Measurements from ENCODE around the gene KAZN.

Gene KAZN

DNA sequence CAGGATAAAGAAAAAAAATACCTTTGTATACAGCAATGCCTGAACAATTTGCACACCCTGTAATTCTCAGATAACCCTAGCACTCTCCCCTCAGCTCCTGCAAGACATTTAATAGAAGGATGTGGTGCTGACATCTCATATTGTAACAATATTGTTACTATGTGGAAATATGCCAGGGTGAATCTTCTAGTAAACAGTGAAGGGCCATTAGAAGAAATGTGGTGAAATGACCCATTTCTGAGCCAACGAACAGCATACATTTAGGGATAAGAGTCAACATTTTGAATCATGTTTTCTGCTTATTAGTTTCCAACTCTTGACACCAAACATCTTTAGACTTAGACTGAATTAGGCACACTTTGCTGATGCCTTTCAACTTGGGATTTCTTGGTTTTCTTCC, 188.2 kb downstream of the KAZN start:
- TF ChIP-seq, protein P1, sequence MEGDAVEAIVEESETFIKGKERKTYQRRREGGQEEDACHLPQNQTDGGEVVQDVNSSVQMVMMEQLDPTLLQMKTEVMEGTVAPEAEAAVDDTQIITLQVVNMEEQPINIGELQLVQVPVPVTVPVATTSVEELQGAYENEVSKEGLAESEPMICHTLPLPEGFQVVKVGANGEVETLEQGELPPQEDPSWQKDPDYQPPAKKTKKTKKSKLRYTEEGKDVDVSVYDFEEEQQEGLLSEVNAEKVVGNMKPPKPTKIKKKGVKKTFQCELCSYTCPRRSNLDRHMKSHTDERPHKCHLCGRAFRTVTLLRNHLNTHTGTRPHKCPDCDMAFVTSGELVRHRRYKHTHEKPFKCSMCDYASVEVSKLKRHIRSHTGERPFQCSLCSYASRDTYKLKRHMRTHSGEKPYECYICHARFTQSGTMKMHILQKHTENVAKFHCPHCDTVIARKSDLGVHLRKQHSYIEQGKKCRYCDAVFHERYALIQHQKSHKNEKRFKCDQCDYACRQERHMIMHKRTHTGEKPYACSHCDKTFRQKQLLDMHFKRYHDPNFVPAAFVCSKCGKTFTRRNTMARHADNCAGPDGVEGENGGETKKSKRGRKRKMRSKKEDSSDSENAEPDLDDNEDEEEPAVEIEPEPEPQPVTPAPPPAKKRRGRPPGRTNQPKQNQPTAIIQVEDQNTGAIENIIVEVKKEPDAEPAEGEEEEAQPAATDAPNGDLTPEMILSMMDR (IDR thresholded peaks at IDR 0.05; ENCODE audit: borderline replicate concordance, insufficient read depth, low read depth, low read length), result no peak
- no peak overlapping the region for H3K4me3 ChIP-seq (ENCODE audit: low read depth, low read length)

DNA sequence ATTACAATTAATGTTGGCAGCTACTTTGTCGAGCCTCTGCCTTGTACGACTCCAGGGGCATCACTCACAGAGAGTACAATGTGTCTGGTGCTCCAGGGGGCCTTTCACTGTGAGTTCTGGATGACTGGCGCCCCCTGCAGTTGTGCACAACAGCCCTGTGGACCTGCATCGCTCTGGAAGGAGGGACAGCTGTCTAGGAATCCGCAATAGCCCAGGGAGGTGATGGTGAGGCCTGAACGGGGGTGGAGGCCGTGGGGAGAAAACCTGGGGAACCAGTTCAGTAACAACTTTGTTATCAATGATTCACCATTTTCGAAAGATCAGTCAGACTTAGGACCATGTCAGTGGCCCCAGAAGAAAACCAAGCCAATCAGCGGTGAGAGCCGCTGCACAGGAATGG, 189.1 kb downstream of the KAZN start:
- no peak overlapping the region for H3K4me3 ChIP-seq (ENCODE audit: low read depth, low read length)
- TF ChIP-seq, protein P1 (IDR thresholded peaks at IDR 0.05; ENCODE audit: borderline replicate concordance, insufficient read depth, low read depth, low read length), result no peak

DNA sequence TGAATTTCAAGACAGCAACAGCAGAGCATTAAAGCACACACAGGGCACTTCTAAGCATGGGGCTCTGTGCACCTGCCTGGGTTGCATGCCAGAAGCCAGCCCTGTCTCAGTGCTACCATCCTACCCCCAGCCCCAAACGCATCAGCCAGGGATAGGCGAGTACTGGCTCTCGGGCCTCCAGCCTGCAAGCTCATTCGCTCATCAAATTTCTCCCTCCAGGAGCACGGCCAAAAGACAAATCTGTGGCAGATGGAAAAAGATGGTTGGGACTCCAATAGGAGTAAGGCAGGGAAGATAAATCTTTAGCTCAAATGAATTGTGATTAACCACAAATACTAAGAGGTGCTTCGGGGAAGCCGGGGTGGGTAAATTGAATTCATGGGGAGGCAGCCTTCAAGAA, 189.6 kb downstream of the KAZN start:
- no peak overlapping the region for H3K4me3 ChIP-seq (ENCODE audit: low read depth, low read length)
- TF ChIP-seq, protein P1 (IDR thresholded peaks at IDR 0.05; ENCODE audit: borderline replicate concordance, insufficient read depth, low read depth, low read length), result no peak

DNA sequence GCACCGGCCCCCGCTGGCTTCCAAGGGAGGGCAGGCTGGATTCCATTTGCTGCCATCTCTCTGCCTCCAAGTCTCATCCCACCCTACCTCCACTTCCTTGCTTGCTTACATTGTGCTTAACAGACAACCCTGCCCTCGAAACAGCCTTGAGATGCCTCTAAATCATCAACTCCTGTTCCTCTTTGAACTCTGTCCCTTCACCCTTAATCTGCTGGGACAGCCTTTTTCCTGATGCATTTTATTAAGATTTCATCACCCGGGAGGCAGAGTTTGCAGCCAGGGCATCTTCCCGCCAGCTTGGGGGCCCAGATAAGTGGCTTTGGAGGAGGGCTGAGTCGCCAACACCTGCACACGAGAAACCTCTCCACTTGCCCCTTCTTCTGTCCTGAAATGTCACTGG, 192.5 kb downstream of the KAZN start:
- H3K4me3 ChIP-seq (ENCODE audit: low read depth, low read length), result no peak overlapping the region
- TF ChIP-seq, protein P1 (IDR thresholded peaks at IDR 0.05; ENCODE audit: borderline replicate concordance, insufficient read depth, low read depth, low read length), result no peak

DNA sequence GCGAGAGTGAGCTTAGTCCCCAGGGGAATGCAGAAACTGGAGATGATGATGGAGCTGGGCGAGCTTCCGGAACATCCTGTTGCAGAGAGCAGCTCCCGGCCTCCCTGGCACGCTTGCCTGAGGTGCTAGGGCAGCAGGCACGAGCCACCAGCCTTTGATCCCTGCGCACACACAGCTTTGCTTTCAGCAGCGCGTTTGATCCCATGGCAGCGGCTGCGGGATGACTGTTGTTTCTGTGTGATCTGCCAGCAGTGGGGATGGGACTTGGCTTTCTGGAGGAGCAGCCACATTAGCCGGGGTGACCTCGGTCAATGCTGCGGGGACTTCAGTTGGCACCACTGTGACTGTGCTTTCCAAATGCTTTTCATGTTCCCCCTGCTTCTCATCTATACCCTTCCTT, 193.2 kb downstream of the KAZN start:
- no peak overlapping the region for H3K4me3 ChIP-seq (ENCODE audit: low read depth, low read length)
- TF ChIP-seq, protein P1 (IDR thresholded peaks at IDR 0.05; ENCODE audit: borderline replicate concordance, insufficient read depth, low read depth, low read length), result no peak

DNA sequence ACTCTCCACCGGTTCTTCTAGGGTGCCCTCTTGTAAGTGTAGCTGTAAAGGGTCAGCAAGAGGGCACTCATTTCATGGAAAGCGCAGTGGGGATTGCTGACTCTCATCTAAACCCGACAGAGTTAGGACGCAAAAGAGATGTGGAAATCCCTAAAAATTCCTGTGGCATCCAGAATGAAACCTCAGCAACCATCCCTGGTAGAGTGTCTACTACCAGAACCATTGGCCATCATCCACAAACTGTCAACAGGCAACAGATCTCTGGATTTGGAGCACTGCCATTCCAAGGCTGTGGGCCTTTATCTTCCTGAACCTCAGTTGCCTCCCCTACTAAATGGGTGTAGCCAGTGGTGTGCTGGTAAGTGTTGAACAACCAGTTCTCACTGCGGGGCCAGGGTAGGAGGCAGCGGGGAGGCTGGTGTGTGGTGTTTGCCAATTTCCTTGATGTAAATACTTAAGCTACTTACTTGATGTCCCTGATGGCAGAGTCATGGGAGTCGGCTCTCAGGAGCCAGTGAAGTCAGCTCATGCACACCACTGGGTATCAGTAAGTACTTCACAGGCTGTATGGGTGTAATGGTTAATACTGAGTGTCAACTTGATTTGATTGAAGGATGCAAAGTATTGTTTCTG, 195.8 kb downstream of the KAZN start:
- TF ChIP-seq, protein P1 (IDR thresholded peaks at IDR 0.05; ENCODE audit: borderline replicate concordance, insufficient read depth, low read depth, low read length), result no peak
- no peak overlapping the region for H3K4me3 ChIP-seq (ENCODE audit: low read depth, low read length)

DNA sequence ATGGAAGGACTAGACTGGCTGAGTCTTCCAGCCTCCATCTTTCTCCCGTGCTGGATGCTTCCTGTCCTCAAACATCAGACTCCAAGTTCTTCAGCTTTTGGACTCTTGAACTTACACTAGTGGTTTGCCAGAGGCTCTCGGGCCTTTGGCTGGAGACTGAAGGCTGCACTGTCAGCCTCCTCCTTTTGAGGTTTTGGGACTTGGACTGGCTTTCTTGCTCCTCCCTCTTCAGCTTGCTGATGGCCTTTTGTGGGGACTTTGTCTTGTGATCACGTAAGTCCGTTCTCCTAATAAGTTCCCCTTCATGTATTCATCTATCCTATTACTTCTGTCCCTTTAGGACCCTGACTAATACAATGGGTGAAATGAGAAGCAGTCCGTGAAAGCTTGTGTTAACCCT, 196.4 kb downstream of the KAZN start:
- no peak overlapping the region for H3K4me3 ChIP-seq (ENCODE audit: low read depth, low read length)
- TF ChIP-seq, protein P1 (IDR thresholded peaks at IDR 0.05; ENCODE audit: borderline replicate concordance, insufficient read depth, low read depth, low read length), result no peak
